GM18520 (cell line): ENCODE measurements around the gene CNOT4.

Experiments
- ATAC-seq: cut with Tn5 transposase; IDR thresholded peaks from one replicate; pipeline ENCODE4 v1.9.1; 2021; ENCODE audit not compliant: unreplicated experiment

The CNOT4 gene

GRCh38 chr7:135406918-135407317 is 103.0 kb downstream of the CNOT4 start:
- no peak for ATAC-seq

GRCh38 chr7:135405969-135406368 is 103.9 kb downstream of the CNOT4 start:
- no peak for ATAC-seq

GRCh38 chr7:135403302-135403701 is 106.6 kb downstream of the CNOT4 start:
- ATAC-seq, result no peak

GRCh38 chr7:135397689-135398088 is 112.2 kb downstream of the CNOT4 start:
- no peak for ATAC-seq

GRCh38 chr7:135392701-135393100 is 117.2 kb downstream of the CNOT4 start:
- no peak for ATAC-seq

- no peak for ATAC-seq
These were observed 118.4 kb downstream of the CNOT4 start for GRCh38 chr7:135391514-135391913.

GRCh38 chr7:135390829-135391228 is 119.1 kb downstream of the CNOT4 start:
- no peak for ATAC-seq

GRCh38 chr7:135389971-135390370 is 119.9 kb downstream of the CNOT4 start:
- ATAC-seq, result no peak

GRCh38 chr7:135388616-135389015 is 121.3 kb downstream of the CNOT4 start:
- no peak for ATAC-seq

- ATAC-seq, result no peak
These were observed 123.1 kb downstream of the CNOT4 start for GRCh38 chr7:135386776-135387175.

- no peak for ATAC-seq
These were observed 123.7 kb downstream of the CNOT4 start for GRCh38 chr7:135386181-135386580.

- ATAC-seq, result no peak
These were observed 124.7 kb downstream of the CNOT4 start for GRCh38 chr7:135385209-135385608.

- no peak for ATAC-seq
These were observed 126.3 kb downstream of the CNOT4 start for GRCh38 chr7:135383525-135384175.

- ATAC-seq, result no peak
These were observed 127.7 kb downstream of the CNOT4 start for GRCh38 chr7:135382173-135382572.

- ATAC-seq, result no peak
These were observed 128.5 kb downstream of the CNOT4 start for GRCh38 chr7:135381369-135381768.

GRCh38 chr7:135380351-135380750 is 129.6 kb downstream of the CNOT4 start:
- ATAC-seq, result no peak

- ATAC-seq, result no peak
These were observed 132.7 kb downstream of the CNOT4 start for GRCh38 chr7:135377171-135377570.

GRCh38 chr7:135375908-135376699 is 133.8 kb downstream of the CNOT4 start:
- no peak for ATAC-seq

GRCh38 chr7:135374736-135375135 is 135.2 kb downstream of the CNOT4 start:
- no peak for ATAC-seq

GRCh38 chr7:135372222-135372621 is 137.7 kb downstream of the CNOT4 start:
- no peak for ATAC-seq

GRCh38 chr7:135370656-135371055 is 139.2 kb downstream of the CNOT4 start:
- no peak for ATAC-seq

- ATAC-seq, result no peak
These were observed 140.5 kb downstream of the CNOT4 start for GRCh38 chr7:135369405-135369804.
